NOMO-1 treated with DMSO at 0.1 percent for 48 hours (cell line): ENCODE results near the gene DNMBP.
"Not testable (repeated sequence)": the region's sequence is repeated elsewhere in the genome, so short reads cannot be mapped to it uniquely, and the experiment has no call there.

ENCODE experiments used
- DNase-seq: peaks from one replicate; lab custom pipeline; 2025; ENCODE audit not compliant: unreplicated experiment; lab: John Stamatoyannopoulos, UW

DNMBP gene

DNA sequence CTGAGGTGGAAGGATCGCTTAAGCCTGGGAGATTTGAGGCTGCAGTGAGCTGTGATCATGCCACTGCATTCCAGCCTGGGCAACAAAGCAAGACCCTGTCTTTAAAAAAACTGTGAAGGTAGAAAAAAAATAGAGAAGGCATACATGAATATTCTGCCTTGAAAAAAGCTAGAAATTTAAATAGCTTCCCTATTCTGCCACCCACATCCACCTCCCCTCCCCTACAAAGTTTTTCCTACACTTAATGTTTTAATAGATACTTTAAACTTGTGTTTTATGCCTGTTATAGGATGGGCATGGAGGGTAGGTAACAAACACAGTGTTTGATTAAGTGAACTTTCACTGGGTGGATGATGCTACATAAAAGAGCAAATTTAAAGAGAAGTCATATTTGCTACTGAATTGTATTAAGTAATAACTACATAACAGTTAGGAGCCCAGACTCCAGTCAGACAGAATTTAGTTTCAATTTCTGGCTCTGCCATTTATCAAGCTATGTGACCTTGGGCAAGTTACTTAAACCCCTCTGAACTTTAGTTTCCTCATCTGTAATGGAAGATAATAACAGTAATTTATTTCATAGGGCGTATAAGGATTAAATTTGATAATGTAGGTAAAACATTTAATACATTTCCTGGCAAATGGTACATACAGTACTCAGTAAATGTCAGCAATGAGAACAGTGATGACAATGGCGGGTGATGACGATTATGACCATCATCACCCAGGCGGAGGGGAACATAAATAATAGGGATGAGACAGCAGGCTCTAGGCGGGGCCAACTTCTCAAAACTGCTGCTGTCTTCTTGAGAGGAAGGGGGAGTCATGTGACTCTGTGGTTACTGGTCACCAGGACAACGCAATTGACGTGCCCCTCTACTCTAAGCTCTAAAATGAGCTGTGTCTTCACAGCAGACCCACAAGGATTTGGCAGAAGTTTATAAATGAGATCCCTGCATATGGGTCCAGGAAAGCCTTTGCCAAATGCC, 15.8 kb downstream of the DNMBP start:
- DNase-seq: peak; percentile 93

- DNase-seq: not testable (repeated sequence)
These were observed 24.1 kb downstream of the DNMBP start for GRCh38 chr10:99985637-99986036.

DNA sequence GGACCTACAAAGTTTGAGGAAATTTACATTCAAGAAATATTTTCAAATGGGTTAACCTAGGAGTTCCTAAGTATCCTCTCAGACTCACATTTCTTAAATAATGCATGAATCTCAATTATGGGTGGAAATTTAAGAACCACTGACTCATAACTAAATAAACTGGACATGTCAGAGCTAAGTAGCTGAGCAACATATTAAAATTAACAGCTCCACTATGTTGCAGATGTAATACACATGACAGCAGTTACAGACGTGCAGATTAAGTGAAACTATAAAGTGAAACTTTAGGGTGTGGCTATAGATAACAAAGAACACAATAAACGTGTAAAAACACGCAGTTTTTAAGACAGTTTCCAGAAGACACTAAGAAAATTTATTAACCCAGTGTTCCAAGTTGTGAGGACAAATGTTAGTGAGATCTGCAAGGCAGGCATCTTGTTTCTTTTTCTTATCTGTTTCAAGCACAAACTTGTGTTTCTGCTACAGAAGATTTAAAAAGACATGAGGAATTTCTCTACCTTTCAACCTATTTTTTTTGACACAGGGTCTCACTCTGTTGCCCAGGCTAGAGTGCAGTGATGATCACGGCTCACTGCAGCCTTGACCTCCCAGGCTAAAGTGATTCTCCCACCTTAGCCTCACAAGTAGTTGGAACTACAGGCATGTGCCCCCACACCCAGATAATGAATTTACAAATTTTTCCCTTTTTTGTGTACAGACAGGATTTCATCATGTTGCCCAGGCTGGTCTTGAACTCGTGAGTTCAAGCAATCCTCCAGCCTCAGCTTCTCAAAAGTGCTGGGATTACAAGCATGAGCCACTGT, 25.3 kb downstream of the DNMBP start:
- DNase-seq: no peak

DNA sequence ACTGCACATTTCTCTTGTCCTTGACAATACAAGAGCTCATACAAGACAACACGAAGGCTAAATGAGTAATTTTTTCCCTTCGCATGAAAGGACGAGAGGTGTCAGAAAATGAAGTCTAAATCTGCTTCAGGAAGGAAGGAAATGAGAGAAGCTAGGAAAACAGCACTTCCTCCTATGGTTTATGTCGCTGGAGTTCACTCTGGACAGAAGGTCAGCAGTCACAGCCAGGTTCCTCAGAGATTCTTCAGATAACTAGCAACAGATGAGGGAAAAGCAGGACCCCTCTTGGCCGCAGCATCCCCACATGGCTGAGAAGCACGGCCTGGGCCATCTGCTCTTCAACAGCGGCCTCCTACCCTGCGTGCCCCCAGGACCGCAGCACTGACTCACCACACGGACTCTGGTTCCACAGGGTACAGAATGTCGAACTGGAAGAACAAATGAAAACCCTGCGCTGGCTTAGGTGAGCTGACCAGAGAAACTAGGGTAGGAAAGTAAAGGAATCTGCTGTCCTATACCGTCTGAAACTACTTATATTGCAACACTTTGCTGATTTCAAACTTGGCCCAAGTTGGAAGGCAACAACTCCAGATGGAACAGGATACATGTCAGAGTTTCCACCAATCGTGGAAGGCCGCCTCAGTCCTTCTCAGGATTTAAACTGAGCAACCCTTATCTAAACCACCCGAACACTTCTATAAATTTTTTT, 26.3 kb downstream of the DNMBP start:
- peak; percentile 26 for DNase-seq

- DNase-seq: no peak
These were observed 27.0 kb downstream of the DNMBP start for GRCh38 chr10:99982728-99983127.

- DNase-seq: peak; percentile 3
These were observed 28.1 kb downstream of the DNMBP start for GRCh38 chr10:99981581-99982199.

DNA sequence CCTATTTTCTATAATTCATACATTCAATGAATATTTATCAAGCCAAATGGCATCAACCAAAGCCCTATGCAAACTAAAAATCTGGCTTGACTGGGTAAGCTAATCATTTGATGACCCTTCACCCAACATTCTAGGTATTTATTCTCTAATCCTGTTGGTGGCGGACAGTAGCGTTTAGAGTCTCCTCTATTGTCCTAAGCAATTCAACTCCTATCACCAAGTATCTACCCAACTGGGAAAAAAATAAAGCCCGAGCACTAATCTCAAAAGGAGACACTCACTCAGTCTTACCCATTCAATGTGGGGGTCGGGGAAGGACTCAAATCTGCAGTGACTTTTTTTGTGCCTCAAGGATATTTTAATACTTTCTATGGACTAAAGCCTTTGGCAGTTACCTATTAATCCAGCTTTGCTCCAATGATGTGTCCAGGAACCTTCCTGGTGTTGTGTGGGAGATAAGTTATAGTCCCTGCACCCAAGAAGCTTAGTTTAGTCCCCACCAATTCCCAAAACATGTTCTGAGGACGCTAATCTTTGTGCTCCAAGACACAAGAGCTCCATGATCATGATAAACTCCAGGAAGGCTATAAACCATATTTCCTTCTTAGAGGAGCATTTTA, 30.6 kb downstream of the DNMBP start:
- no peak for DNase-seq

GRCh38 chr10:99977916-99978315, 31.8 kb downstream of the DNMBP start:
- DNase-seq: no peak

GRCh38 chr10:99976886-99977665, 32.7 kb downstream of the DNMBP start:
- peak; percentile 8 for DNase-seq

DNA sequence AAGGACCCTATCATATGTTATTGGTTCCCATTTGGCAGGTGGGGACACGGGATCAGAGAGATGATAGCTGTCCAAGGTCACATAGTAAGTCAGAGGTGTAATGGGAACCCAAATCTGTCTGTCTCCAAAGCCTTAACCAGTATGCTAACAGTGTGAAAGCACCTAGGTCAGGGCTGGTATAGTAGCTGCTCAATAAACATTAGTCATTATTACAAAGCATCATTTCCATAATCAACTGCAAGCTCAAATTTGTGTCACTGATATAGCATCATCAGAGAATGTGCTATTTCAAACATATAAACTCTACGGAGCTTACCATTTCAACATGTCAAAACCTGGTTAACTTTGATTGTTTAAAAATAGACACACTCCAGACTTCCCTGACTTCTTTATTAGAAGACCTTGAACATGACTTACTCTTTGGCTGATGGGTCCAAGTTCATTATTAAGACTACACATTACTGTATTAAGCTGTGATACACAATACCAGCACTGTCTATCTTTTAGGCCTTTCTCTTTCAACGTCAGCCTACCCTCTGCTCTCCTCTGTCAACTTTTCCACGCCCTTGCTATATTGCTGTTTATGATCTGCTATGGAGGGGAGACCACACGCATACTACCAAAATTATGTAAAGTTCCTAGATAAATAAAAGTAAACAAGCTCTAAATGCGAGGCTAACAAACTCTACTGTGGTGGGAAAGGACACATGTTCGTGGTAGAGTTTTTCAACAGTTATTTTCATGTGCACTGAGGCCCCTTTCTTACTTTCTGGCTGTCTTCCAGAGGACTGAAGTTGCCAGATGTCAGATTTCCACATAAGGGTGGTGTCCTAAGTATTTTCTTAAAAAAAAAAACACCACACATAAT, 33.6 kb downstream of the DNMBP start:
- DNase-seq: peak; percentile 24

DNA sequence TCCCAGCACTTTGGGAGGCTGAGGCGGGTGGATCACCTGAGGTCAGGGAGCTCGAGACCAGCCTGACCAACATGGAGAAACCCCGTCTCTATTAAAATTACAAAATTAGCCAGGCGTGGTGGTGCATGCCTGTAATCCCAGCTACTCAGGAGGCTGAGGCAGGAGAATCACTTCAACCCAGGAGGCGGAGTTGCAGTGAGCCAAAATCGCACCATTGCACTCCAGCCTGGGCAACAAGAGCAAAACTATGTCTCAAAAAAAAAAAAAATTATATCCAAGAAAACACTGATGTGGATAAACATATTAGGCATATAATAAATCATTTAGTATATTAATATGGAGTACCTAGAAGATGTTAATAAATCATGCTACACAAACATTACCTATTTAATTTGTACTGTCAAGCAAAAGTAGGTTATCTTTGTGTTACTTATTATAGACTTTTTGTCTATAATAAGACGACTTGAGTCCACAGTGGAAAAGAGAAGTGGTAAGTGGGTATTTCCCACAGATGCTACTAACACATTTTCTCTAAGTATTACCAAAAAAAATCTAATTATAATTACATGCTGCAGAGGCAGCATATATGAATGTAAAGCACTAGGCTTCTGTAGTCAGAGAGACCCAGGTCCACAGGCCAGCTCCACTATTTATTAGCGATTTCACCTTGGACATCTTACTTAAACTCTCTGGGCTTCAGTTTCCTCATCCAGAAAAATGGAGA, 34.5 kb downstream of the DNMBP start:
- DNase-seq: peak; percentile 64

GRCh38 chr10:99973190-99973589, 36.6 kb downstream of the DNMBP start:
- no peak for DNase-seq

DNA sequence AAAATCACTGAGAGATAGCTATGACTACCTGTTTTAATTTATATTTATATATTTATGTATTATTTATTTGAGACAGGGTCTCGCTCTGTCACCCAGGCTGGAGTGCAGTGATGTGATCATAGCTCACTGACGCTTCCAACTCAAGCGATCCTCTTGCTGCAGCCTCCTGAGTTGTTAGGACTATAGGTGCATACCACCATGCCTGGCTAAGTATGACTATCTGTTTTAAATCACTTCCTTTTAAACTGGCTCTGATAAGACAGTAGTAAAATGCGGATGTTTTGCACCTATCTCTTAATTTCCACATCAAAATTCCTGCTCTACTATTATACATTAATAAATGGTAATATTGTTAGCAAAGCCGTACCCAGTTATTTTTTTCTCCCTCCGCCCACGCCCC, 41.8 kb downstream of the DNMBP start:
- DNase-seq: no peak

- DNase-seq: no peak
These were observed 43.4 kb downstream of the DNMBP start for GRCh38 chr10:99966306-99966705.

DNA sequence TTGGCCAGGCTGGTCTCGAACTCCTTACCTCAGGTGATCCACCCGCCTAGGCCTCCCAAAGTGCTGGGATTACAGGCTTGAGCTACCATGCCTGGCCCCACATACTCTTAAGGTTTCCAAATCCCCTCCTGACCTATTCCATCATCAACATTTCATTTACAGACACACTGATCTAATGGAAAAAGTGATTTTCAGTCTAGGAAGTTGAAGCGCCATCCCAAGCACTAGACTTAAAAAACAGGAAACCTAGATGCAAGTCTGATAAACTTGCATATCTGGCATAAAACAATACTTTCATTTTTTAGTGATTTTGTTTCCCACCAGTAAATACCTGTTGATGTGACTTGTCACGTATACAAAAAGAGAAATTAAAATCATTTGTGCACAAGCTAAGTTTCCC, 44.0 kb downstream of the DNMBP start:
- no peak for DNase-seq

GRCh38 chr10:99964791-99965190, 45.0 kb downstream of the DNMBP start:
- no peak for DNase-seq

- not testable (repeated sequence) for DNase-seq
These were observed 46.1 kb downstream of the DNMBP start for GRCh38 chr10:99963467-99964165.
